Stimulated activated naive CD8-positive, alpha-beta T cell treated with anti-CD3 and anti-CD28 coated beads, Interleukin-15, amount 100 ng/mL, for 72 hours (primary cell): ENCODE measurements around the gene RNF167.
A peak's percentile ranks its signal among the peaks of the same experiment; 100 is the strongest.
"Not testable (repeated sequence)": the region's sequence is repeated elsewhere in the genome, so short reads cannot be mapped to it uniquely, and the experiment has no call there.

Source experiments
- ATAC-seq: fragments of 150-1000 bp; cut with Tn5 transposase; 2 replicates; pipeline ENCODE4 v1.10.0; 2021; ENCODE audit warnings: mild to moderate bottlenecking, moderate library complexity
- DNase-seq, 2 donors: peaks; one replicate each; pipeline ENCODE4 v3.0.0; 2021 to 2022
- H3K27ac Mint-ChIP-seq, 2 donors: one replicate each; pipeline ENCODE4 v1.8.0; 2022; ENCODE audit warnings: mild to moderate bottlenecking in 2 of 2, mixed read lengths in 2 of 2, moderate library complexity in 2 of 2
- H3K27me3 Mint-ChIP-seq: one replicate; pipeline ENCODE4 v1.8.0; 2022; ENCODE audit warnings: mixed read lengths
- H3K4me1 Mint-ChIP-seq: one replicate; pipeline ENCODE4 v1.8.0; 2022; ENCODE audit warnings: mild to moderate bottlenecking, mixed read lengths
- H3K4me3 Mint-ChIP-seq, 2 donors: one replicate each; pipeline ENCODE4 v1.8.0; 2022; ENCODE audit warnings: mild to moderate bottlenecking in 2 of 2, mixed read lengths in 2 of 2, moderate library complexity in 1 of 2
- H3K9me3 Mint-ChIP-seq, 2 donors: one replicate each; pipeline ENCODE4 v1.8.0; 2022; ENCODE audit warnings: mixed read lengths in 2 of 2

Gene RNF167

GRCh38 chr17:4899341-4900230, 40.5 kb upstream of the RNF167 start, which contains the start of gene C17orf107:
C17orf107 (plus strand) TSS chr17:4899536; CDS start chr17:4899763, 227 bp downstream.
- H3K9me3 Mint-ChIP-seq: no peaks in the 10 kb centered on the region
- DNase-seq (peak; percentile 96), ATAC-seq (peak; percentile 80)
- H3K4me1 Mint-ChIP-seq: peaks cover 55% of the 10 kb centered on the region
- peak within 1 kb of the TSS; percentile 94 to 98 for H3K27ac Mint-ChIP-seq
- peak within 1 kb of the TSS; percentile 91 to 97 for H3K4me3 Mint-ChIP-seq
- no peaks in the 10 kb centered on the region for H3K27me3 Mint-ChIP-seq

- Mint-ChIP-seq H3K27me3 (no peaks in the 10 kb centered on the region), H3K4me1 (peaks cover 55% of the 10 kb centered on the region), H3K4me3 (peak overlapping the region; percentile 91 to 97), H3K9me3 (no peaks in the 10 kb centered on the region), H3K27ac (peak overlapping the region; percentile 94 to 98)
- ATAC-seq (peak; percentile 54), DNase-seq (peak; percentile 65 to 68)
Measured at GRCh38 chr17:4900231-4901107, 39.6 kb upstream of the RNF167 start.

- H3K9me3 Mint-ChIP-seq: no peaks in the 10 kb centered on the region
- no peak for ATAC-seq
Measured at GRCh38 chr17:4901108-4901647, 38.9 kb upstream of the RNF167 start.

GRCh38 chr17:4901648-4902344, 38.3 kb upstream of the RNF167 start:
- peaks cover 55% of the 10 kb centered on the region for H3K4me1 Mint-ChIP-seq
- H3K4me3 Mint-ChIP-seq: peak overlapping the region; percentile 91 to 97
- DNase-seq: no peak
- no peak for ATAC-seq
- H3K27me3 Mint-ChIP-seq: no peaks in the 10 kb centered on the region
- H3K27ac Mint-ChIP-seq: peak overlapping the region in 1 of 2 donors; percentile 48
- no peaks in the 10 kb centered on the region for H3K9me3 Mint-ChIP-seq

More at GRCh38 chr17:4901108-4901647, 38.9 kb upstream of the RNF167 start:
- Mint-ChIP-seq H3K27me3 (no peaks in the 10 kb centered on the region), H3K4me1 (peaks cover 55% of the 10 kb centered on the region), H3K4me3 (peak overlapping the region; percentile 91 to 97), H3K27ac (peak overlapping the region in 1 of 2 donors; percentile 80)
- no peak for DNase-seq

- peak overlapping the region; percentile 53 to 71 for H3K4me3 Mint-ChIP-seq
- H3K4me1 Mint-ChIP-seq: peaks cover 55% of the 10 kb centered on the region
- H3K27ac Mint-ChIP-seq: peak overlapping the region in 1 of 2 donors; percentile 51
- DNase-seq (no peak), ATAC-seq (no peak)
- H3K9me3 Mint-ChIP-seq: no peaks in the 10 kb centered on the region
- H3K27me3 Mint-ChIP-seq: no peaks in the 10 kb centered on the region
Measured at GRCh38 chr17:4902540-4902939, 37.5 kb upstream of the RNF167 start.

- H3K4me3 Mint-ChIP-seq: peak within 1 kb of the TSS; percentile 53 to 71
- peak; percentile 55 for ATAC-seq
Measured at GRCh38 chr17:4903051-4903818, 36.8 kb upstream of the RNF167 start, which contains the start of gene CHRNE. CHRNE (minus strand) TSS chr17:4903098; CDS start chr17:4903063, 35 bp downstream.

GRCh38 chr17:4906642-4907041, 33.4 kb upstream of the RNF167 start:
- not testable (repeated sequence) for H3K27me3 Mint-ChIP-seq

More at GRCh38 chr17:4903051-4903818, 36.8 kb upstream of the RNF167 start, which contains the start of gene CHRNE:
- H3K27ac Mint-ChIP-seq: peak within 1 kb of the TSS; percentile 2 to 51
- peak; percentile 70 to 75 for DNase-seq
- H3K27me3 Mint-ChIP-seq: no peaks in the 10 kb centered on the region
- peaks cover 52% of the 10 kb centered on the region for H3K4me1 Mint-ChIP-seq
- no peaks in the 10 kb centered on the region for H3K9me3 Mint-ChIP-seq

GRCh38 chr17:4908301-4908700, 31.8 kb upstream of the RNF167 start:
- DNase-seq (no peak), ATAC-seq (peak; percentile 3)
- Mint-ChIP-seq H3K4me3 (no peak overlapping the region), H3K27ac (no peak overlapping the region), H3K4me1 (peaks cover 11% of the 10 kb centered on the region), H3K27me3 (no peaks in the 10 kb centered on the region), H3K9me3 (no peaks in the 10 kb centered on the region)

More at GRCh38 chr17:4906642-4907041, 33.4 kb upstream of the RNF167 start:
- peaks cover 27% of the 10 kb centered on the region for H3K4me1 Mint-ChIP-seq
- not testable (repeated sequence) for ATAC-seq, DNase-seq, H3K4me3 Mint-ChIP-seq, H3K9me3 Mint-ChIP-seq, H3K27ac Mint-ChIP-seq

- H3K9me3 Mint-ChIP-seq: no peaks in the 10 kb centered on the region
- no peak overlapping the region for H3K27ac Mint-ChIP-seq
- H3K27me3 Mint-ChIP-seq: no peaks in the 10 kb centered on the region
- H3K4me3 Mint-ChIP-seq: no peak overlapping the region
- peak; percentile 77 to 83 for DNase-seq
- peak; percentile 99 for ATAC-seq
- peaks cover 5% of the 10 kb centered on the region for H3K4me1 Mint-ChIP-seq
Measured at GRCh38 chr17:4908711-4909496, 31.2 kb upstream of the RNF167 start.

- ATAC-seq: no peak
- no peaks in the 10 kb centered on the region for H3K9me3 Mint-ChIP-seq
- no peak for DNase-seq
- no peak overlapping the region for H3K27ac Mint-ChIP-seq
- H3K27me3 Mint-ChIP-seq: no peaks in the 10 kb centered on the region
- no peaks in the 10 kb centered on the region for H3K4me1 Mint-ChIP-seq
- no peak overlapping the region for H3K4me3 Mint-ChIP-seq
Measured at GRCh38 chr17:4913994-4914393, 26.1 kb upstream of the RNF167 start.

- not testable (repeated sequence) for H3K27me3 Mint-ChIP-seq, H3K9me3 Mint-ChIP-seq, DNase-seq, H3K27ac Mint-ChIP-seq, H3K4me3 Mint-ChIP-seq, H3K4me1 Mint-ChIP-seq, ATAC-seq
Measured at GRCh38 chr17:4914551-4914950, 25.5 kb upstream of the RNF167 start.

GRCh38 chr17:4919511-4920047, 20.5 kb upstream of the RNF167 start:
- Mint-ChIP-seq H3K9me3 (no peaks in the 10 kb centered on the region), H3K27me3 (no peaks in the 10 kb centered on the region), H3K27ac (no peak overlapping the region), H3K4me3 (no peak overlapping the region), H3K4me1 (no peaks in the 10 kb centered on the region)
- ATAC-seq (no peak), DNase-seq (no peak)

GRCh38 chr17:4920351-4921048, 19.6 kb upstream of the RNF167 start:
- H3K4me3 Mint-ChIP-seq: no peak overlapping the region
- no peaks in the 10 kb centered on the region for H3K27me3 Mint-ChIP-seq
- no peak overlapping the region for H3K27ac Mint-ChIP-seq
- no peak for DNase-seq
- no peaks in the 10 kb centered on the region for H3K9me3 Mint-ChIP-seq
- H3K4me1 Mint-ChIP-seq: no peaks in the 10 kb centered on the region
- ATAC-seq: no peak
